ENCODE results near the gene TRIM3.

The TRIM3 gene

DNA sequence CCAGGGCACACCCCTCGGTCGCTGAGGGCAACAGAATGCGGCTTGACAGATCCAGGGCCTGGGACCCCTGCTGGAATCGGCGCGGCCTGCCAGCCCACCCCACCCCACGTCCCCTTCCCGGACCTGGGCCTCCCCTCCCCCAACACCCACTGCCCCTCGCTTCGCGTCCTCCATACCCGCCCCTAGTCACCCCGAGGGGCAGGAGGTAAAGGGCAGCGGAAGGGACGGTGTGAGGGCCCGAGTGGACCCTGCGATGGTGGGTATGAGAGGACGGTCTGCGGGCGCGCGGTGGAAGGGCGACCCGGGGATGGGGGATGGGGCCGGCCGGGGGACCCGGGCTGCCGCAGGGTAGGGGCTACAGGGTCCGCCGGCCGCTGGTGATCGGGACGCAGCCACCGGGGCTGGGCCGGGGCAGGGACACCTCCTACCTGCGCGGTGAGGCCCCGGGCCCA lies 55.2 kb downstream of the TRIM3 start:
- no peaks in the 10 kb centered on the region for H3K4me1 ChIP-seq (ENCODE audit: control insufficient read depth, insufficient read depth, low read length)
- WGBS, 2 experiments = 0% methylated on average over 35 to 38 of the region's 38 CpGs
- H3K27ac ChIP-seq (ENCODE audit: insufficient read depth, low read depth, low read length, poor library complexity, severe bottlenecking) = no peak overlapping the region
- H3K4me3 ChIP-seq (ENCODE audit: insufficient read depth, low read depth, low read length) = peak overlapping the region; percentile 76
- no peaks in the 10 kb centered on the region for H3K9me3 ChIP-seq (ENCODE audit: control insufficient read depth, low read length)
- peaks cover 23% of the 10 kb centered on the region for H3K27me3 ChIP-seq (ENCODE audit: control insufficient read depth, insufficient read depth, low read length, poor library complexity, severe bottlenecking)
- no peaks in the 10 kb centered on the region for H3K36me3 ChIP-seq (ENCODE audit: control insufficient read depth, insufficient read depth, low read length)

DNA sequence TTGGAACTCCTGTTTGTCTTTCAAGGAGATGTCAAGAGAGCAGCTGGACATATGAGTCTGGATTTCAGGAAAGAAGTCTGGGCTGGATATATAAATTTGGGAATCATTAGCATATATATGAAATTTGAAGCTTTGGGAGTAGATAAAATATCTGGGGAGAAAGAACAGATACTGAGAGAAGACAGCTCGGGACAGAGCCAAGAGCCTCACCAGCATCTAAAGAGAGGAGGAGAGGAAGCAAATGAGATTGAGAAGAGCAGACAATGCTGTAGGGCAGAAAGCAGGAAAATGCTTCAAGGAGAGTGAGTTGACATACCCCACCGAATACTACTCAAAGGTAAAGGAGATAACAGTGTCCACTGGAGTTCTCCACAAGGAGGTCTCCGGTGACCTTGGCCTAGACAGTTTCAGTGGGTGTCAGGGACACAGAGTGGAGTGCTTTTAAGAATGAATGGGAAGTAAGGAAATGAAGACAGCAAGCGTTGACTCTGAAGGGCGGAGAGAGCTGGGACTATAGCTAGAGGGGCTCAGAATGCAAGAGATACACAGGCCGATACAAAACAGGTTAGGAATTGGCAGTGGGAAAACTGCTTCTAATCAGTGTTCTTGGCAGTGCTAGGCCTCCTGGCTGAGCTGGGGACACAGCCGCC lies 55.7 kb downstream of the TRIM3 start:
- WGBS, 2 experiments = 53 to 55% methylated on average over 7 of the region's 7 CpGs
- H3K4me3 ChIP-seq (ENCODE audit: insufficient read depth, low read depth, low read length) = peak overlapping the region; percentile 76

GRCh38 chr11:6415797-6416196 lies 57.9 kb downstream of the TRIM3 start:
- Histone ChIP-seq H3K36me3 (ENCODE audit: control insufficient read depth, insufficient read depth, low read length) (no peaks in the 10 kb centered on the region), H3K27ac (ENCODE audit: insufficient read depth, low read depth, low read length, poor library complexity, severe bottlenecking) (no peak overlapping the region), H3K9me3 (ENCODE audit: control insufficient read depth, low read length) (no peaks in the 10 kb centered on the region), H3K4me3 (ENCODE audit: insufficient read depth, low read depth, low read length) (no peak overlapping the region), H3K4me1 (ENCODE audit: control insufficient read depth, insufficient read depth, low read length) (no peaks in the 10 kb centered on the region), H3K27me3 (ENCODE audit: control insufficient read depth, insufficient read depth, low read length, poor library complexity, severe bottlenecking) (peaks cover 16% of the 10 kb centered on the region)
- WGBS, 2 experiments = 89 to 92% methylated on average over 6 of the region's 6 CpGs

More for the DNA sequence above, 55.7 kb downstream of the TRIM3 start:
- H3K36me3 ChIP-seq (ENCODE audit: control insufficient read depth, insufficient read depth, low read length) = no peaks in the 10 kb centered on the region
- H3K27me3 ChIP-seq (ENCODE audit: control insufficient read depth, insufficient read depth, low read length, poor library complexity, severe bottlenecking) = peaks cover 18% of the 10 kb centered on the region
- no peaks in the 10 kb centered on the region for H3K4me1 ChIP-seq (ENCODE audit: control insufficient read depth, insufficient read depth, low read length)
- H3K27ac ChIP-seq (ENCODE audit: insufficient read depth, low read depth, low read length, poor library complexity, severe bottlenecking) = no peak overlapping the region
- H3K9me3 ChIP-seq (ENCODE audit: control insufficient read depth, low read length) = no peaks in the 10 kb centered on the region

DNA sequence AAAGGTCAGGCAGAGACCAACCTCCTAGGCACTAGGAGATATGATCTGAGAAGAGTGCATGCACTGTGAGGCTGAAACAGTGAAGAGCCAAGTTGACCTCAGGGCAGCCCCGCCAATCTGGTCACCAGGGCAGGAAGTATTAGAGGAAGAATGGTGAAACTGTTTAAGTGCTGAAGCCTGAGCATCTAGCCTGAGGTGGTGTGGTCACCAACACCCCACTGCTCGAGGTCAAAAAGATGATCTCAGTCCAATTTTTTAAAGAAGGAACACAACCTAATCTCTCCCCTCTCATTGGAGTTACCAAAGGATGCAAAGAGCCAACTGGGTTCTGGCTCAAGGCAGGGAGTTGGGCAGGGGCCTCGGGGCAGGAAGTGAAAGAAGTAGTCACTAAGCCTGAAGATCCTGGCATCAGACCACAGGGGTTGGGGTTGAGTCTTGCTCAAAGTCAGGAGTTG lies 58.8 kb downstream of the TRIM3 start:
- H3K27me3 ChIP-seq (ENCODE audit: control insufficient read depth, insufficient read depth, low read length, poor library complexity, severe bottlenecking) = peaks cover 7% of the 10 kb centered on the region
- H3K4me3 ChIP-seq (ENCODE audit: insufficient read depth, low read depth, low read length) = no peak overlapping the region
- H3K4me1 ChIP-seq (ENCODE audit: control insufficient read depth, insufficient read depth, low read length) = no peaks in the 10 kb centered on the region
- no peak overlapping the region for H3K27ac ChIP-seq (ENCODE audit: insufficient read depth, low read depth, low read length, poor library complexity, severe bottlenecking)
- peaks cover 3% of the 10 kb centered on the region for H3K36me3 ChIP-seq (ENCODE audit: control insufficient read depth, insufficient read depth, low read length)
- no peaks in the 10 kb centered on the region for H3K9me3 ChIP-seq (ENCODE audit: control insufficient read depth, low read length)
- 94 to 98% methylated on average over 3 of the region's 3 CpGs for WGBS, 2 experiments

DNA sequence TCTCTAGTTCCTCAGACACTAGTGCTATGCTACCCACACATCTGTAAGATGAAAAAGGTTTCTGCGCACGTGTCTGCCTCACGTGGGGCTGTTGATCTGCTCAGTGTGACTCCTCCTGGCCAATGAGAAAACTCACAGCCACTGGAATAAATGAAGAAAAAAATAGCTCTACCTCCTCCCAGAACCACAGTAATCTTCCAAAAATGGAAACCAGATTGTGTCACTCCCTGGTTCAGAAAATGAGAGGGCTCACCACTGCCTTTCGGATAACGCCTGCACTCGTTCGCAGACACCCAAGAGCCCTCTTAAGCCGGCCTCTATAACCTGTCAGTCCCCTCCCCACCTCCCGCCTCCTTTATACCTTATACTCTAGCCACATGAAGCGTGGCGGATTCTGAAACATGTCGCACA lies 59.9 kb downstream of the TRIM3 start:
- Histone ChIP-seq H3K36me3 (ENCODE audit: control insufficient read depth, insufficient read depth, low read length) (peaks cover 3% of the 10 kb centered on the region), H3K27me3 (ENCODE audit: control insufficient read depth, insufficient read depth, low read length, poor library complexity, severe bottlenecking) (no peaks in the 10 kb centered on the region), H3K4me1 (ENCODE audit: control insufficient read depth, insufficient read depth, low read length) (no peaks in the 10 kb centered on the region), H3K9me3 (ENCODE audit: control insufficient read depth, low read length) (no peaks in the 10 kb centered on the region), H3K27ac (ENCODE audit: insufficient read depth, low read depth, low read length, poor library complexity, severe bottlenecking) (no peak overlapping the region), H3K4me3 (ENCODE audit: insufficient read depth, low read depth, low read length) (no peak overlapping the region)
- WGBS, 2 experiments = 91% methylated on average over 12 of the region's 12 CpGs

DNA sequence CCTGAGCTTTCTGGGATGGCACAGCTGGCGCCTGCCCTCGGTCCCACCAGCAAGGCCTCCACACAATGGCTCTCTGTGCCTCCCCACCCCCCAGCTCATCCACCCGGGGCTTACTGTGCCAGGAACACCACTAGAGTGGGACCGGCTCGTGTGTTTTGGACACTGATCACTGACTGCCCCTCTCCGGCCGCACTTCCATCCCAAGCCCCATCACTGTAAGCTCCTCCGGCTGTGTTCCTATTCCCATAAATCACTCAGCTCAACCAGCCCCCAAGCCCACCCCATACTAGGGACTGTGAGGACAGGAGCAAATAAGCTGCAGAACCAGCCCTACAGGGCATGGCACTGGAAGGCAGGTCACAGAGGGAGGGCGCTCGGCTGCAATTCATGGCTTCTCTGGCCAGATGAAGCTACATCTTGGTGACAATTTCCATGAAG lies 62.1 kb downstream of the TRIM3 start:
- H3K9me3 ChIP-seq (ENCODE audit: control insufficient read depth, low read length) = no peaks in the 10 kb centered on the region
- no peak overlapping the region for H3K27ac ChIP-seq (ENCODE audit: insufficient read depth, low read depth, low read length, poor library complexity, severe bottlenecking)
- no peaks in the 10 kb centered on the region for H3K4me1 ChIP-seq (ENCODE audit: control insufficient read depth, insufficient read depth, low read length)
- H3K27me3 ChIP-seq (ENCODE audit: control insufficient read depth, insufficient read depth, low read length, poor library complexity, severe bottlenecking) = no peaks in the 10 kb centered on the region
- H3K4me3 ChIP-seq (ENCODE audit: insufficient read depth, low read depth, low read length) = no peak overlapping the region
- 92 to 95% methylated on average over 10 of the region's 10 CpGs for WGBS, 2 experiments
- H3K36me3 ChIP-seq (ENCODE audit: control insufficient read depth, insufficient read depth, low read length) = peaks cover 3% of the 10 kb centered on the region

GRCh38 chr11:6410695-6411430 lies 62.9 kb downstream of the TRIM3 start:
- Histone ChIP-seq H3K4me1 (ENCODE audit: control insufficient read depth, insufficient read depth, low read length) (no peaks in the 10 kb centered on the region), H3K36me3 (ENCODE audit: control insufficient read depth, insufficient read depth, low read length) (peaks cover 3% of the 10 kb centered on the region), H3K27ac (ENCODE audit: insufficient read depth, low read depth, low read length, poor library complexity, severe bottlenecking) (no peak overlapping the region), H3K27me3 (ENCODE audit: control insufficient read depth, insufficient read depth, low read length, poor library complexity, severe bottlenecking) (no peaks in the 10 kb centered on the region), H3K4me3 (ENCODE audit: insufficient read depth, low read depth, low read length) (no peak overlapping the region), H3K9me3 (ENCODE audit: control insufficient read depth, low read length) (no peaks in the 10 kb centered on the region)
- 95 to 96% methylated on average over 23 of the region's 23 CpGs for WGBS, 2 experiments

GRCh38 chr11:6406370-6406769 lies 67.4 kb downstream of the TRIM3 start:
- no peak overlapping the region for H3K4me3 ChIP-seq (ENCODE audit: insufficient read depth, low read depth, low read length)
- H3K27ac ChIP-seq (ENCODE audit: insufficient read depth, low read depth, low read length, poor library complexity, severe bottlenecking) = no peak overlapping the region
- no peaks in the 10 kb centered on the region for H3K9me3 ChIP-seq (ENCODE audit: control insufficient read depth, low read length)
- H3K4me1 ChIP-seq (ENCODE audit: control insufficient read depth, insufficient read depth, low read length) = peaks cover 15% of the 10 kb centered on the region
- H3K36me3 ChIP-seq (ENCODE audit: control insufficient read depth, insufficient read depth, low read length) = peaks cover 14% of the 10 kb centered on the region
- H3K27me3 ChIP-seq (ENCODE audit: control insufficient read depth, insufficient read depth, low read length, poor library complexity, severe bottlenecking) = no peaks in the 10 kb centered on the region
- 81 to 83% methylated on average over 2 of the region's 2 CpGs for WGBS, 2 experiments

DNA sequence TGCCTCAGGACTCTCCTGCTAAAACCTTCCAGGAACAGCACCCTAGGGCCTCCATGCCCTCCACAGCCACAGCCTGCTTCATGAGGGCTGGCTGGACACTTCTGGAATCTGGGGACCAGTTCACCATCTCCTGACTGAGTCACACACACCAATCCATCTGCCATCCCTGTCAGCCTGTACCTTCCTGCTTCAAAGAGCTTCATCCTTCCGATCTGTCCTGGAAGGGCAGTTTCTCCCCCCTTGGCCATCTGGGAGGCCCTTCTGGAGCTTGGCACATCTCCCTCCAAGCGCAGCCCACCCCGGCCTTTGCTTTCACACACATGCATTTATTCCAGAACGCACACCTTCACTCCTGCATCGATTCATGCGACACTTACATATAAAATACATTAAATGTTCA lies 67.9 kb downstream of the TRIM3 start:
- Histone ChIP-seq H3K27me3 (ENCODE audit: control insufficient read depth, insufficient read depth, low read length, poor library complexity, severe bottlenecking) (no peaks in the 10 kb centered on the region), H3K36me3 (ENCODE audit: control insufficient read depth, insufficient read depth, low read length) (peaks cover 20% of the 10 kb centered on the region), H3K4me1 (ENCODE audit: control insufficient read depth, insufficient read depth, low read length) (peaks cover 15% of the 10 kb centered on the region), H3K9me3 (ENCODE audit: control insufficient read depth, low read length) (no peaks in the 10 kb centered on the region), H3K27ac (ENCODE audit: insufficient read depth, low read depth, low read length, poor library complexity, severe bottlenecking) (no peak overlapping the region), H3K4me3 (ENCODE audit: insufficient read depth, low read depth, low read length) (no peak overlapping the region)
- 93 to 94% methylated on average over 6 of the region's 6 CpGs for WGBS, 2 experiments

DNA sequence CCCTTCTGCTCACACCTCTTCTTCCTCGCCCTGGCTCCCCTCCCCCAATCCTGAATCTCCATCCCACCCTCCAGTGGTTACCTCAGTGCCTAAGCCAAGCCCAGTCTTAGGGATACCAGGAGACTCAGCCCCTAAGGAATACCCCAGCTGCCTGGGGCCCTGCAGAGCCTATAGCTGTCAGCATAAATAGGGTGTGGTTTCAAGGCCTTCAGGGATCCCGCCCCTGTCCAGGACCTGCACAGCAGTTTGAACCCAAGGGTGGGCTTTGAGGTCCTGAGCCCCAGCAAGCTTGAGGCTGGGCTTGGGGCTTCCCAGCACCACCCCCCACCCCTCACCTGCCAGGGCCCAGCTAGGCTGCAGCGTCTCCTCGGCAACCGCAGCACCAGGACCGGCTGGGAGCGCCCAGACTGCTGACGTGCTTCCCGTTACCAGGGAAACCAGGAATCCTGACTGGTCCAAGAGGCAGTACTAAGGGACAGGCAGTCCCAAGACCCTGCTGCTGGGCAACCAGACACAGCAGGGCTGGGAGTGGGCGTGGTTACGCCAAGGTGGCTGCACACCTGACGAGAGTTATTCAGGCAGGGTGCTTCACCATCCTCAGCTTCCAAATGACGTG lies 68.6 kb downstream of the TRIM3 start:
- WGBS, 2 experiments = 24 to 31% methylated on average over 13 of the region's 13 CpGs
- peaks cover 21% of the 10 kb centered on the region for H3K36me3 ChIP-seq (ENCODE audit: control insufficient read depth, insufficient read depth, low read length)
- H3K4me1 ChIP-seq (ENCODE audit: control insufficient read depth, insufficient read depth, low read length) = peaks cover 15% of the 10 kb centered on the region
- H3K27me3 ChIP-seq (ENCODE audit: control insufficient read depth, insufficient read depth, low read length, poor library complexity, severe bottlenecking) = no peaks in the 10 kb centered on the region
- H3K4me3 ChIP-seq (ENCODE audit: insufficient read depth, low read depth, low read length) = peak overlapping the region; percentile 12
- no peaks in the 10 kb centered on the region for H3K9me3 ChIP-seq (ENCODE audit: control insufficient read depth, low read length)
- H3K27ac ChIP-seq (ENCODE audit: insufficient read depth, low read depth, low read length, poor library complexity, severe bottlenecking) = peak overlapping the region; percentile 85
